IPS-15b (cell line): Measurements from ENCODE around the gene TFEB.

Source experiments
- H3K27me3 ChIP-seq: one replicate; pipeline ENCODE4 v1.6.1; 2013; ENCODE audit warnings: low read length; ENCODE audit not compliant: control insufficient read depth, insufficient read depth
- H3K36me3 ChIP-seq: one replicate; pipeline ENCODE4 v1.6.1; 2013; ENCODE audit warnings: low read length; ENCODE audit not compliant: control insufficient read depth, insufficient read depth
- H3K4me1 ChIP-seq: one replicate; pipeline ENCODE4 v1.6.1; 2013; ENCODE audit warnings: mild to moderate bottlenecking, low read length; ENCODE audit not compliant: control insufficient read depth, insufficient read depth
- H3K4me3 ChIP-seq: one replicate; pipeline ENCODE4 v1.5.1; 2013; ENCODE audit warnings: low read depth, low read length
- H3K9ac ChIP-seq: one replicate; pipeline ENCODE4 v1.6.1; 2013; ENCODE audit warnings: low read depth, mild to moderate bottlenecking, low read length
- H3K9me3 ChIP-seq: one replicate; pipeline ENCODE4 v1.6.1; 2013; ENCODE audit warnings: mild to moderate bottlenecking, low read length; ENCODE audit not compliant: control insufficient read depth, insufficient read depth

TFEB gene

GRCh38 chr6:41735427-41736185 is at the start of gene TFEB:
Gene TFEB (minus strand): TSS chr6:41735608. CDS start chr6:41691213, 44,395 bp downstream.
- H3K27me3 ChIP-seq: no peaks in the 10 kb centered on the region
- H3K4me3 ChIP-seq: peak within 1 kb of the TSS; percentile 78
- H3K36me3 ChIP-seq: no peaks in the 10 kb centered on the region
- peaks cover 16% of the 10 kb centered on the region for H3K4me1 ChIP-seq
- no peaks in the 10 kb centered on the region for H3K9me3 ChIP-seq
- H3K9ac ChIP-seq: no peak within 1 kb of the TSS

GRCh38 chr6:41784581-41785171 is 49.3 kb upstream of the TFEB start:
- Histone ChIP-seq H3K4me1 (peaks cover 5% of the 10 kb centered on the region), H3K36me3 (no peaks in the 10 kb centered on the region), H3K4me3 (no peak overlapping the region), H3K9ac (no peak overlapping the region), H3K9me3 (no peaks in the 10 kb centered on the region), H3K27me3 (peaks cover 49% of the 10 kb centered on the region)

GRCh38 chr6:41783106-41783780 is 47.8 kb upstream of the TFEB start:
- Histone ChIP-seq H3K4me1 (peaks cover 5% of the 10 kb centered on the region), H3K9ac (no peak overlapping the region), H3K27me3 (peaks cover 49% of the 10 kb centered on the region), H3K4me3 (no peak overlapping the region), H3K9me3 (no peaks in the 10 kb centered on the region), H3K36me3 (no peaks in the 10 kb centered on the region)

- Histone ChIP-seq H3K4me1 (peaks cover 5% of the 10 kb centered on the region), H3K27me3 (peaks cover 49% of the 10 kb centered on the region), H3K36me3 (no peaks in the 10 kb centered on the region), H3K4me3 (peak overlapping the region; percentile 81), H3K9ac (peak overlapping the region; percentile 56), H3K9me3 (no peaks in the 10 kb centered on the region)
These were observed 45.9 kb upstream of the TFEB start for GRCh38 chr6:41781366-41781730.

- peaks cover 5% of the 10 kb centered on the region for H3K4me1 ChIP-seq
- peaks cover 46% of the 10 kb centered on the region for H3K27me3 ChIP-seq
- H3K9me3 ChIP-seq: no peaks in the 10 kb centered on the region
- H3K4me3 ChIP-seq: peak within 1 kb of the TSS; percentile 81
- H3K36me3 ChIP-seq: no peaks in the 10 kb centered on the region
- peak within 1 kb of the TSS; percentile 56 for H3K9ac ChIP-seq
These were observed 45.4 kb upstream of the TFEB start, which contains the start of gene PRICKLE4 for GRCh38 chr6:41780551-41781365. Gene PRICKLE4 (plus strand): TSS chr6:41780782. CDS start chr6:41783474, 2,692 bp downstream.

- H3K4me3 ChIP-seq: peak within 1 kb of the TSS; percentile 89
- H3K36me3 ChIP-seq: peaks cover 3% of the 10 kb centered on the region
These were observed 44.6 kb upstream of the TFEB start, which contains the start of gene FRS3 for GRCh38 chr6:41779788-41780550. Gene FRS3 (minus strand): TSS chr6:41779900. CDS start chr6:41776987, 2,913 bp downstream.

GRCh38 chr6:41779336-41779735 is 43.9 kb upstream of the TFEB start:
- Histone ChIP-seq H3K36me3 (peaks cover 9% of the 10 kb centered on the region), H3K9me3 (no peaks in the 10 kb centered on the region), H3K9ac (no peak overlapping the region), H3K27me3 (peaks cover 32% of the 10 kb centered on the region), H3K4me1 (peaks cover 5% of the 10 kb centered on the region), H3K4me3 (peak overlapping the region; percentile 89)

More at GRCh38 chr6:41779788-41780550, 44.6 kb upstream of the TFEB start, which contains the start of gene FRS3:
- H3K4me1 ChIP-seq: peaks cover 5% of the 10 kb centered on the region
- no peaks in the 10 kb centered on the region for H3K9me3 ChIP-seq
- H3K9ac ChIP-seq: peak within 1 kb of the TSS; percentile 56
- peaks cover 38% of the 10 kb centered on the region for H3K27me3 ChIP-seq

GRCh38 chr6:41778895-41779294 is 43.5 kb upstream of the TFEB start:
- H3K36me3 ChIP-seq: peaks cover 9% of the 10 kb centered on the region
- no peak overlapping the region for H3K9ac ChIP-seq
- peaks cover 28% of the 10 kb centered on the region for H3K27me3 ChIP-seq
- peaks cover 5% of the 10 kb centered on the region for H3K4me1 ChIP-seq
- peak overlapping the region; percentile 89 for H3K4me3 ChIP-seq
- no peaks in the 10 kb centered on the region for H3K9me3 ChIP-seq

- H3K9me3 ChIP-seq: no peaks in the 10 kb centered on the region
- H3K9ac ChIP-seq: no peak overlapping the region
- H3K4me1 ChIP-seq: peaks cover 5% of the 10 kb centered on the region
- no peak overlapping the region for H3K4me3 ChIP-seq
- peaks cover 9% of the 10 kb centered on the region for H3K36me3 ChIP-seq
- H3K27me3 ChIP-seq: peaks cover 16% of the 10 kb centered on the region
These were observed 42.3 kb upstream of the TFEB start for GRCh38 chr6:41777551-41778285.

GRCh38 chr6:41775293-41775882 is 40.0 kb upstream of the TFEB start:
- Histone ChIP-seq H3K36me3 (peaks cover 14% of the 10 kb centered on the region), H3K4me3 (no peak overlapping the region), H3K27me3 (no peaks in the 10 kb centered on the region), H3K4me1 (no peaks in the 10 kb centered on the region), H3K9me3 (no peaks in the 10 kb centered on the region), H3K9ac (no peak overlapping the region)
